ENCODE results near the gene ATP8B2. TPM values are rescaled to one million over a fixed set of nuclear protein-coding genes. Genes with fewer than 3 reads are reported as not detected.

ATP8B2 gene
- total RNA-seq, 2 donors from 2014 or later = 190 to 291 TPM

DNA sequence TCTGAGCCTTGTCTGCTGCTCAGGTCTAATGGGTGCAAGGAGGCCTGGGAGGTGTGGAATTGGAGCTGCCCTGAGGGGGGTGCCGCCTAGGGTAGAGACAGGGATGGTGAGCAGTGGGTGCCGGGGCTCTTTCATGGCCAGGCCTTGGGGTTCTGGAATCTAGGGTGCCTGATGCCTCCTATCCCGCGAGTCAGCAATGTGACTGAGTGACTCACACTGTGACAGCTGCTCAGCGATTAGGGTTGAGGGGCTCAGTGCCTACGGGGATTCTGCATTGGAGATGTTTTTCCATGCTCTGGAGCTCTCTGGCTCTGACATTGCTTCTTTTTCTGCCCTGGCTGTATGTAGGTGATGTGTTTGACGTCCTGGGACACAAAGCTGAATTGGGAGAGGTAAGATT, 16.8 kb downstream of the ATP8B2 start:
- ATAC-seq (ENCODE audit: insufficient number of reproducible peaks, low FRiP score, low read depth) (no peak), DNase-seq (ENCODE audit: low spot score) (no peak)
- H3K4me1 ChIP-seq (ENCODE audit: control insufficient read depth in 1 of 2, low read depth in 2 of 2) = no peaks in the 10 kb centered on the region
- H3K4me3 ChIP-seq = no peak overlapping the region
- no peaks in the 10 kb centered on the region for H3K9me3 ChIP-seq
- H3K27ac ChIP-seq = no peak overlapping the region
- peaks cover 98% of the 10 kb centered on the region for H3K36me3 ChIP-seq
- TF ChIP-seq, protein P1, sequence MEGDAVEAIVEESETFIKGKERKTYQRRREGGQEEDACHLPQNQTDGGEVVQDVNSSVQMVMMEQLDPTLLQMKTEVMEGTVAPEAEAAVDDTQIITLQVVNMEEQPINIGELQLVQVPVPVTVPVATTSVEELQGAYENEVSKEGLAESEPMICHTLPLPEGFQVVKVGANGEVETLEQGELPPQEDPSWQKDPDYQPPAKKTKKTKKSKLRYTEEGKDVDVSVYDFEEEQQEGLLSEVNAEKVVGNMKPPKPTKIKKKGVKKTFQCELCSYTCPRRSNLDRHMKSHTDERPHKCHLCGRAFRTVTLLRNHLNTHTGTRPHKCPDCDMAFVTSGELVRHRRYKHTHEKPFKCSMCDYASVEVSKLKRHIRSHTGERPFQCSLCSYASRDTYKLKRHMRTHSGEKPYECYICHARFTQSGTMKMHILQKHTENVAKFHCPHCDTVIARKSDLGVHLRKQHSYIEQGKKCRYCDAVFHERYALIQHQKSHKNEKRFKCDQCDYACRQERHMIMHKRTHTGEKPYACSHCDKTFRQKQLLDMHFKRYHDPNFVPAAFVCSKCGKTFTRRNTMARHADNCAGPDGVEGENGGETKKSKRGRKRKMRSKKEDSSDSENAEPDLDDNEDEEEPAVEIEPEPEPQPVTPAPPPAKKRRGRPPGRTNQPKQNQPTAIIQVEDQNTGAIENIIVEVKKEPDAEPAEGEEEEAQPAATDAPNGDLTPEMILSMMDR (IDR thresholded peaks at IDR 0.05) = no peak
- H3K27me3 ChIP-seq (replicated peaks; ENCODE audit: insufficient read depth) = no peaks in the 10 kb centered on the region

- no peak for DNase-seq (ENCODE audit: low spot score)
- Histone ChIP-seq H3K27me3 (replicated peaks; ENCODE audit: insufficient read depth) (no peaks in the 10 kb centered on the region), H3K9me3 (no peaks in the 10 kb centered on the region), H3K36me3 (peaks cover 94% of the 10 kb centered on the region), H3K27ac (no peak overlapping the region), H3K4me3 (no peak overlapping the region), H3K4me1 (ENCODE audit: control insufficient read depth in 1 of 2, low read depth in 2 of 2) (no peaks in the 10 kb centered on the region)
- no peak for ATAC-seq (ENCODE audit: insufficient number of reproducible peaks, low FRiP score, low read depth)
- TF ChIP-seq, protein P1 (IDR thresholded peaks at IDR 0.05) = no peak
Observed at GRCh38 chr1:154342836-154343472, 17.6 kb downstream of the ATP8B2 start.

DNA sequence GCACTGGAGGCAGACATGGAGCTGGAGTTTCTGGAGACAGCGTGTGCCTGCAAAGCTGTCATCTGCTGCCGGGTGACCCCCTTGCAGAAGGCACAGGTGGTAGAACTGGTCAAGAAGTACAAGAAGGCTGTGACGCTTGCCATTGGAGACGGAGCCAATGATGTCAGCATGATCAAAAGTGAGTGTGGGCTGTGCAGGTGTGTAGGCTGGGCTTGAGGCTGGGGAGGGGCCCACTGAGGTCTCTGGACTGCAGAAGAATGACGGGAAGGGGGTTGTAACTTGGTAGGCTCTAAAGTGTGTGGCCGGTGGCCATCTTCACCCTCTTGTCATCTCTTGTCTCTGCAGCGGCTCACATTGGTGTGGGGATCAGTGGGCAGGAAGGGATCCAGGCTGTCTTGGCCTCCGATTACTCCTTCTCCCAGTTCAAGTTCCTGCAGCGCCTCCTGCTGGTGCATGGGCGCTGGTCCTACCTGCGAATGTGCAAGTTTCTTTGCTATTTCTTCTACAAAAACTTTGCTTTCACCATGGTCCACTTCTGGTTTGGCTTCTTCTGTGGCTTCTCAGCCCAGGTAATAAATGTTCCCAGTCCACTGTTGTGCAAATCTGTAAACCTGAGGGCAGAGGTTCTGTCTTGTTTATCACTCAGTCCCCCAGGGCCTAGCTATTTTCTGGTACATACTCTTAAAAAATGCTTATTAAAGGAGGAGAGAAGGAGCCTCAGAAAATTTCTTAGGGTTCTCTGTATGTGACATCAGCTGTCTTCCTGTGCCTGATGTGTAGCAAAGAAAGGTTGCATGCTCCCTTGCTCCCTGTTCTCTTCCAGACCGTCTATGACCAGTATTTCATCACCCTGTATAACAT, 19.9 kb downstream of the ATP8B2 start:
- Histone ChIP-seq H3K27me3 (replicated peaks; ENCODE audit: insufficient read depth) (no peaks in the 10 kb centered on the region), H3K27ac (no peak overlapping the region), H3K9me3 (no peaks in the 10 kb centered on the region), H3K4me1 (ENCODE audit: control insufficient read depth in 1 of 2, low read depth in 2 of 2) (no peaks in the 10 kb centered on the region), H3K4me3 (no peak overlapping the region), H3K36me3 (peaks cover 88% of the 10 kb centered on the region)
- TF ChIP-seq, protein P1 (IDR thresholded peaks at IDR 0.05) = peak; percentile 48
- no peak for DNase-seq (ENCODE audit: low spot score)
- no peak for ATAC-seq (ENCODE audit: insufficient number of reproducible peaks, low FRiP score, low read depth)

- H3K36me3 ChIP-seq = peaks cover 76% of the 10 kb centered on the region
- no peaks in the 10 kb centered on the region for H3K4me1 ChIP-seq (ENCODE audit: control insufficient read depth in 1 of 2, low read depth in 2 of 2)
- DNase-seq (ENCODE audit: low spot score) (no peak), ATAC-seq (ENCODE audit: insufficient number of reproducible peaks, low FRiP score, low read depth) (no peak)
- H3K27me3 ChIP-seq (replicated peaks; ENCODE audit: insufficient read depth) = no peaks in the 10 kb centered on the region
- TF ChIP-seq, protein P1 (IDR thresholded peaks at IDR 0.05) = no peak
- H3K27ac ChIP-seq = no peak overlapping the region
- H3K9me3 ChIP-seq = no peaks in the 10 kb centered on the region
- no peak overlapping the region for H3K4me3 ChIP-seq
Observed at GRCh38 chr1:154346276-154346917, 21.1 kb downstream of the ATP8B2 start.

GRCh38 chr1:154347961-154348360, 22.6 kb downstream of the ATP8B2 start:
- Histone ChIP-seq H3K4me1 (ENCODE audit: control insufficient read depth in 1 of 2, low read depth in 2 of 2) (peaks cover 6 to 12% of the 10 kb centered on the region in 2 donors), H3K4me3 (no peak overlapping the region), H3K36me3 (peaks cover 62% of the 10 kb centered on the region), H3K9me3 (no peaks in the 10 kb centered on the region), H3K27me3 (replicated peaks; ENCODE audit: insufficient read depth) (no peaks in the 10 kb centered on the region), H3K27ac (no peak overlapping the region)
- DNase-seq (ENCODE audit: low spot score) = no peak
- TF ChIP-seq, protein P1 (IDR thresholded peaks at IDR 0.05) = no peak
- no peak for ATAC-seq (ENCODE audit: insufficient number of reproducible peaks, low FRiP score, low read depth)
